ENCODE measurements around the gene ARID1B. TPM values are rescaled to one million over a fixed set of nuclear protein-coding genes. Genes with fewer than 3 reads are reported as not detected.

The ARID1B gene
- total RNA-seq, 2 donors from 2014 or later = 69.0 to 85.4 TPM

DNA sequence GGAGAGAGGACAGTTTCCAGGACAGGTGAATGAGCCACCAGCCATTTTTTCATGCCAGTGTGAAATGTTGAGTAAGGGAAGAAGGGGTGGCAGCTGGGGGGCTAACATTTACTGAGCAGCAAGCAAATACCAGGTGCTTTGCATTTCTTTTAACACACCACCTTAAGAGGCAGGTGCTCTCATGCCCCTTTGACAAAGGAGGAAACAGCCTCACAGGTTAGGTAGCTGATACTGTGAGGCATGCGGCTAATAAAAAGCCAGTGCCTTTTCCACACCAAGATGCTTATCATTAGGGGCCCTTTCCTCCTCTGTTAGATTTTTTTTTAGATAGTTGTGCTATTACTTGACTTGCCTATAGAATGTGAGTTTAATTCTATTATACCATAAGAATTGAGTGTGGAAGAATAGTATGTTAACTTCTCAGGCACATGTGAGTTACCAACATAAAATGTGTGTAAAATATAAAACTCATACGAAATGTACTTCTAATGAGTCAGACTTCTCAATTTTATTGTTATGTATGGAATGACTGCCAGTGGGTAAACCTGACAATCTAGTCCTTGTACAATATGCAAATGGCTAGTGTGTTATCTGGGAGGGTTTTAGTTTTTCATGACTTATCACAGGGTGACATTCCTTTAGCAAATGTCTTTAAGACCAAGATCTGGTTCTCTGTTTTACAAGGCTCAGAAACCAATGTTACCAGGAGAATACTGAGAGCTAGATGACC is 286.2 kb downstream of the ARID1B start:
- intact Hi-C loops (cut with DNase I, micrococcal nuclease) = no loop called here
- ATAC-seq (no peak), DNase-seq (no peak)

DNA sequence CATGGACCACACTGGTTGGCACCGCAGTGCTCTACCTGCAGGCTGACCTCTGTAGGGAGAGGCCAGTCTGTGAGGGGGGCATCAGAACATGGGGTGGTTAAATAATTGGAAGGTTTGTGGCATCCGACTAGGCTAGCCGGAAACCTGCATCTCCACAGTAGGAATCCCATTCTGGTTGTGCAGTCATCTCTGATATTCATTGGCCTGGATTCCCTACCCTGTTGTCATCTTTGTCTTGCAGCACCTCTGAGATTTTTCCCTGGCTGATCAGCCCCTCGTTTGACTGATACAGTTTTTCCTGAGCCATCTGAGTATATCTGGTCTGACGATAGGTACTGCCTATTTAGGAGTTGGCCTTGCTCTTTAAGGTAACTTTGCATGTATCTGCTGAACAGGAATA is 286.7 kb downstream of the ARID1B start:
- ATAC-seq (no peak), DNase-seq (no peak)
- intact Hi-C loops (cut with DNase I, micrococcal nuclease) = no loop called here

- ATAC-seq (no peak), DNase-seq (no peak)
- intact Hi-C loops (cut with DNase I, micrococcal nuclease) = no loop called here
Measured at GRCh38 chr6:157064502-157064901, 287.3 kb downstream of the ARID1B start.

DNA sequence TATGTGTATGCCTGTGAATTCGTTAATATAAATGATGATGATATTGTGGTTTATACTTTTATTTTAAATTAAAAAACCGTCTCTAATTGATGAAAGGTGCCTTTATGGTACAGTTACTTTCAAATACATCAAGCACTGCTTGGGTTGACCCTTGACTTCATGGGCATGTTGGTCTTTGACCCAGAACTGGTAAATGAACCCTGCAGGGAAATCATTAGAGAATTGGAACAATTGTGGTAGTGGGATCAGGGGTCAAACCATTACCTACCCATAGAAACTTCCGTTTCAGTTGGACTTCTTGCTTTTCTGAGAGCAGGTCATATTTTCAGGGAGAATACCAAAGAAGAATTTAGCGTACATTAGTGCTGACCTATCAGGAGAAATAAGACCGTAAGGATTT is 288.2 kb downstream of the ARID1B start:
- no peak for DNase-seq
- intact Hi-C loops (cut with DNase I, micrococcal nuclease) = no loop called here
- no peak for ATAC-seq

- intact Hi-C loops (cut with DNase I, micrococcal nuclease) = no loop called here
- ATAC-seq (no peak), DNase-seq (no peak)
Measured at GRCh38 chr6:157066781-157067491, 289.8 kb downstream of the ARID1B start.

GRCh38 chr6:157067507-157067906 is 290.3 kb downstream of the ARID1B start:
- no peak for ATAC-seq
- intact Hi-C loops (cut with DNase I, micrococcal nuclease) = no loop called here
- DNase-seq = no peak

- intact Hi-C loops (cut with DNase I, micrococcal nuclease) = no loop called here
- ATAC-seq (no peak), DNase-seq (no peak)
Measured at GRCh38 chr6:157068691-157069324, 291.6 kb downstream of the ARID1B start.

DNA sequence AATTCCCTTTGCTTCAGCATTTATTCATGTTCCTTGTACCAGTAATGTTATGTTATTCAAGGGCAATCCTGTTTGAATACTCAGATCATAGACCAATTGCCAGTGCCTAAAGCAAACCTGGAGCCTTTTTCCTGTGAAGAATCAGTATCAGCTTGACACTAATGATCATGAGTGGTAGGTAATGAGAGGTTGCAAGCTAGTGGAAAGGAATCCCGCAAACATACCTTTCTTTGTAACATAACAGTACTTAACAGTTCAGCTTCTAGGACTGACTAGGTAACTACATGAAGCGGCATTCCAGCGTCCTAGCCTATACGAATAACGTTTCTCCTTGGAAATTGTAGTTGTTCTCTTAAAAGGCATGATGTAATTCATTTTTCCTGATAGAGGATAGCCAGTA is 292.4 kb downstream of the ARID1B start:
- ATAC-seq = no peak
- intact Hi-C loops (cut with DNase I, micrococcal nuclease) = no loop called here
- DNase-seq = no peak

GRCh38 chr6:157070403-157071107 is 293.4 kb downstream of the ARID1B start:
- ATAC-seq = no peak
- intact Hi-C loops (cut with DNase I, micrococcal nuclease) = no loop called here
- DNase-seq = no peak

GRCh38 chr6:157072128-157072527 is 294.9 kb downstream of the ARID1B start:
- ATAC-seq (no peak), DNase-seq (no peak)
- intact Hi-C loops (cut with DNase I, micrococcal nuclease) = no loop called here

GRCh38 chr6:157073596-157073995 is 296.4 kb downstream of the ARID1B start:
- intact Hi-C loops (cut with DNase I, micrococcal nuclease) = no loop called here
- no peak for DNase-seq
- ATAC-seq = no peak

GRCh38 chr6:157074969-157075368 is 297.8 kb downstream of the ARID1B start:
- intact Hi-C loops (cut with DNase I, micrococcal nuclease) = no loop called here
- DNase-seq = no peak
- ATAC-seq = no peak

DNA sequence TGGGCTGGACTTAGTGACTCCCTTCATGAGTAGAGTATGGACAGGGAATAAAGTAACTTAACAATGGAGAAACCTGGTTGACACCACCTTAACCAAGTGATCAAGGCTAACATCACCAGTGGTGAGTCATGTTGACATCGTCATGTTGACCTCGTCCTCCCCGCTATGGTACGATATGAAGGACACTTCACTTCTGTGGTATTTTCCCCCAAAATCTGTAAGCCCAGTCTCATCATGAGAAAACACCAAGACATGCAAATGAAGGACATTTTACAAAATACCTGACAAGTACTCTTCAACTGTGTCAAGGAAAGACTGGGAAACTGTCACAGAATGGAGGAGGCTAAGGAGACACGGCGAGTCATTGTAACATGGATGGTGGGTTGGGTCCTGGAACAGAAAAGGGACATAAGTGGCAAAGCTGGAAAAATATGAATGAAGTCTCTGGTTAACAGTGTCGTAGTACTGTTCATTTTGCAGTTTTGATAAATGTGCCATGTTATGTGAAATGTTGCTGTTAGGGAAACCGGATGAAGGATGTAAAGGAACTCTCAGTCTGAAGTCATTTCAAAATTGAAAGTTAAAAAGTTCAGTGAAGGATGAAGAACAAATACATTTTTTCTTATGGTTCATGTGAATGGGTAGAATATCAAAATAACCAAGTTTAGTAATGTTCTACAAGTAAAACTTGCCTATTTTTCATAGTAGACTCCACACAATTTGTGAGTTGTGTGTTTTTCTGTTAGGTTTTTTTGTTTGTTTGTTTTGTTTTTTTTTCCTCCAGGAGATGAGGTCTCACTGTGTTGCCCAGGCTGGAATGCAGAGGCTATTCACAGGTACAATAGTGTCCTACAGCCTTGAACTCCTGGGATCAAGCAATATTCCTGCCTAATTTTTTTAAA is 298.6 kb downstream of the ARID1B start:
- ATAC-seq (no peak), DNase-seq (no peak)
- intact Hi-C loops (cut with DNase I, micrococcal nuclease) = no loop called here

- intact Hi-C loops (cut with DNase I, micrococcal nuclease) = no loop called here
- no peak for DNase-seq
Measured at GRCh38 chr6:157076451-157076822, 299.3 kb downstream of the ARID1B start.

DNA sequence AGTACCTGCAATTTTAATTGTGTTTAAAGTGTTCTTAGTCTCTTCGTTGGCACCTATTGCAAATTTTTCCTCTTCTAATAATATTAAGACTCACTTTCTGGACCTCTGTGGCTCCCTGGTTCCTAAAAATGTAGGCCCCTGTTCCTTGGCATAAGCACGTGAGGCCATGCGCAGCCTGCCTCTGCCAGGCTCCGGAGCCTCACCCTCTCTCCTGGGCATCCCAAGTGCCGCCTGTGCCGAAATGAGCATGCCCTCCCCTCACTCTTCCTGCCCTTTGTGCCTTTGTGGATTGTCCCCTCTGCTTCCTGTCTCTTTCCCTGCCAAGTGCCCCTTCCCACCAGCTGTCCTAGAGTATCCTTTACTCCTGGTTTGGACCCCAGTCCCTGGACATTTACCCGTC is 300.1 kb downstream of the ARID1B start:
- DNase-seq = no peak
- no peak for ATAC-seq
- intact Hi-C loops (cut with DNase I, micrococcal nuclease) = no loop called here

More at GRCh38 chr6:157076451-157076822, 299.3 kb downstream of the ARID1B start:
- no peak for ATAC-seq

DNA sequence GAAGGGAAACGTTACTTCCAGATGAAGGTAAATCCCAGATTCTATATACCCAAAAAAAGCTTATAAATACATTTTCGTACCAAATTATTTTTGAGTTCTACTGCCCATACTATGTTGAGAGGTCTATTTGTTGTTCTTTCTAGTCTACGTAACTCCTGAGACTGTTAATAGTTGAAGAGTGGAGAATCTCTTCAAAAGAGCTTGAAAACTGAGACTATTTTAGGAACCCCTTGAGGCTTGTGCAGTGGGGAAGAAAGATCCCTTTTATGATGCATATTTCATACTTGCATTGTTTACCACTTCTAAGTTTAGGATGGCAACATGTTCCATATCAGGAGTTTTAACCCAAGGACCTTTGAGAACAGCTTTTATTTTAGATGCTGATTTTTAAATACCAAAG is 301.1 kb downstream of the ARID1B start:
- ATAC-seq (no peak), DNase-seq (no peak)
- intact Hi-C loops (cut with DNase I, micrococcal nuclease) = no loop called here

DNA sequence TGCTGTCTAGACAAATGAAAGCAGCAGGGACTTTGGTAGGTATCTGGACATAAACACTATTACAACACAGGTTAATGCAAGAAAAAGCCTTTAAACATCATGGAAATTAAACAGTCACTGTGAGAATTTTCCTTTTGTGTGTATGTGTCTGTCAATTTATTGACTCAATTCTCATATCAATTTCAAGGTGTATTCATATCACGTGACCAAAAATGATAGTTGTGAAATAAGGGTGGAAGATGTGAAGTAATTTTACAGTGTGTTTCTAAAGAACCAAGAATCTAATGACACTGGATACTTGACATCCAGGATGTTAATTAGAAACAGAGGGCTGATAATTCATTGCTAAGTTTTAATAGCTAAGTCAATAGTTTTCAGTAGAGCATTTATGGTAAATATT is 302.1 kb downstream of the ARID1B start:
- no peak for ATAC-seq
- no peak for DNase-seq
- intact Hi-C loops (cut with DNase I, micrococcal nuclease) = no loop called here

GRCh38 chr6:157079771-157080170 is 302.6 kb downstream of the ARID1B start:
- ATAC-seq = no peak
- intact Hi-C loops (cut with DNase I, micrococcal nuclease) = loop anchor here in 1 of 2 donors (10.0 kb wide), 1 partner anchor 1285 kb away; no protein-coding TSS in a partner anchor
- no peak for DNase-seq
